DND-41 (cell line): Measurements from ENCODE around the gene GSG1L.

Experiments
- CTCF ChIP-seq: IDR thresholded peaks from 2 replicates; pipeline ENCODE4 v1.5.1; 2012; ENCODE audit warnings: borderline replicate concordance, low read length, moderate library complexity, mild to moderate bottlenecking; ENCODE audit not compliant: poor library complexity, severe bottlenecking; ENCODE audit errors: extremely low read depth
- EZH2 ChIP-seq: IDR thresholded peaks from 3 replicates; pipeline ENCODE4 v1.6.1; 2012; ENCODE audit warnings: borderline replicate concordance, low read depth, mild to moderate bottlenecking, moderate library complexity, low read length, inconsistent platforms; ENCODE audit not compliant: severe bottlenecking

GRCh38 chr16:27817038-27817437, 246.5 kb downstream of the GSG1L start:
- TF ChIP-seq CTCF (no peak), EZH2 (no peak)
